RWPE2 (cell line): ENCODE measurements around the gene PET117.
"Not testable (repeated sequence)": the region's sequence is repeated elsewhere in the genome, so short reads cannot be mapped to it uniquely, and the experiment has no call there.

Source experiments
- ATAC-seq: fragments of 200-7000 bp; cut with Tn5 transposase; 3 replicates; pipeline ENCODE4 v1.9.1; 2021; ENCODE audit warnings: low read depth
- DNase-seq: peaks from one replicate; pipeline ENCODE4 v3.0.0-alpha.2; 2020; ENCODE audit warnings: low spot score
- H3K27ac ChIP-seq: fragments of 450-650 bp; 2 replicates; pipeline ENCODE4 v1.5.1; 2017; ENCODE audit warnings: mild to moderate bottlenecking; ENCODE audit not compliant: poor library complexity, severe bottlenecking
- H3K27me3 ChIP-seq: fragments of 250-450 bp; sonication (Bioruptor Pico); 2 replicates; pipeline ENCODE4 v1.5.1; 2021; ENCODE audit warnings: mild to moderate bottlenecking, moderate library complexity; ENCODE audit not compliant: insufficient read depth, poor library complexity, severe bottlenecking
- H3K36me3 ChIP-seq: fragments of 250-450 bp; sonication (Bioruptor Pico); 2 replicates; pipeline ENCODE4 v1.5.1; 2020; ENCODE audit warnings: low read depth, mild to moderate bottlenecking, moderate library complexity
- H3K4me1 ChIP-seq: fragments of 250-450 bp; sonication (Bioruptor Pico); 2 replicates; pipeline ENCODE4 v1.5.1; 2021; ENCODE audit warnings: mild to moderate bottlenecking, moderate library complexity; ENCODE audit not compliant: insufficient read depth, poor library complexity, severe bottlenecking
- H3K4me3 ChIP-seq: fragments of 250-450 bp; sonication (Bioruptor Pico); 2 replicates; pipeline ENCODE4 v1.5.1; 2021; ENCODE audit warnings: mild to moderate bottlenecking, moderate library complexity; ENCODE audit not compliant: severe bottlenecking
- H3K9me3 ChIP-seq: fragments of 250-450 bp; sonication (Bioruptor Pico); 2 replicates; pipeline ENCODE4 v1.5.1; 2021; ENCODE audit warnings: mild to moderate bottlenecking, moderate library complexity; ENCODE audit not compliant: severe bottlenecking
- CTCF ChIP-seq: fragments of 450-650 bp; IDR thresholded peaks from one replicate; pipeline ENCODE4 v1.5.1; 2017; ENCODE audit warnings: mild to moderate bottlenecking, moderate library complexity; ENCODE audit not compliant: poor library complexity, severe bottlenecking

The PET117 gene

DNA sequence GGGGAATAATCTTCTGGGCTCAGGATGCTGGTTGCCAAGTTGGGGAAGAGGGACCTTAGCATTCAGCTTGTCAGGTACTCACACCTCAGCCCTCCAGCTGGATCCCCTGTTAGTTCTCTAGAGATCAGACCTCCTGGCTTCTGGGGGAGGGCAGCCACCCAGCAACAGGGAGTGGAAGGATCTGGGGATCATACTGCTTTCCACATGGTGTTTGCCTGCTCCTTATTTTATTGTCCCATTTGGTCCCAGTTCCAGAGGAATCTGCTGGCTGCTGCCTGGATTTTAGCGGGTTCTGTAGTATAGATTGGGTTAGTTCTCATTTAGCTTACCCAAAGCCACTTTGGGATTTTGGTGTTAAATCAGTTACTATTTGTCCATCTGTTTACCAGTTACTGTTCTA is 29.3 kb downstream of the PET117 start:
- Histone ChIP-seq H3K4me1 (no peaks in the 10 kb centered on the region), H3K27me3 (no peaks in the 10 kb centered on the region), H3K36me3 (peaks cover 22% of the 10 kb centered on the region), H3K9me3 (no peaks in the 10 kb centered on the region), H3K27ac (no peak overlapping the region), H3K4me3 (no peak overlapping the region)
- no peak for TF ChIP-seq CTCF
- no peak for ATAC-seq
- no peak for DNase-seq

DNA sequence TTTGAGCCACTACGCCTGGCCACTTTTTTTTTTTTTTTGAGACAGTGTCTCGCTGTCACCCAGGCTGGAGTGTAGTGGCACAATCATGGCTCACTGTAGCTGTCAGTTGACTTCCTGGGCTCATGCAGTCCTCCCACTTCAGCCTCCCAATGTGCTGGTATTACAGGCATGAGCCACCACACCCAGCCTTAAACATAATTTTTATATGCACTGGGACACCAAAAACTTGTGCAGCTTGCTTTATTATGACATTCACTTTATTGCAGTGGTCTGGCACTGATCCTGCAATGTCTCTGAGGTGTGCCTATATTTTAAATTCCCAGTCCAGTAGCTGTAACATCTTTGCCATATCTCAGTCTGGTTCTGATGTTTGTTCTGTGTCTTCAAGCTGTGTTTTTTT is 34.7 kb downstream of the PET117 start:
- TF ChIP-seq CTCF = no peak
- ATAC-seq = no peak
- H3K4me1 ChIP-seq = no peaks in the 10 kb centered on the region
- no peaks in the 10 kb centered on the region for H3K9me3 ChIP-seq
- no peak overlapping the region for H3K4me3 ChIP-seq
- no peak for DNase-seq
- no peaks in the 10 kb centered on the region for H3K27me3 ChIP-seq
- no peak overlapping the region for H3K27ac ChIP-seq
- H3K36me3 ChIP-seq = peaks cover 25% of the 10 kb centered on the region

- no peak for ATAC-seq
- TF ChIP-seq CTCF = no peak
- Histone ChIP-seq H3K4me3 (no peak overlapping the region), H3K27ac (no peak overlapping the region), H3K9me3 (peaks cover 4% of the 10 kb centered on the region), H3K27me3 (no peaks in the 10 kb centered on the region), H3K36me3 (peaks cover 32% of the 10 kb centered on the region), H3K4me1 (no peaks in the 10 kb centered on the region)
- no peak for DNase-seq
Measured at GRCh38 chr20:18174906-18175683, 37.4 kb downstream of the PET117 start.

DNA sequence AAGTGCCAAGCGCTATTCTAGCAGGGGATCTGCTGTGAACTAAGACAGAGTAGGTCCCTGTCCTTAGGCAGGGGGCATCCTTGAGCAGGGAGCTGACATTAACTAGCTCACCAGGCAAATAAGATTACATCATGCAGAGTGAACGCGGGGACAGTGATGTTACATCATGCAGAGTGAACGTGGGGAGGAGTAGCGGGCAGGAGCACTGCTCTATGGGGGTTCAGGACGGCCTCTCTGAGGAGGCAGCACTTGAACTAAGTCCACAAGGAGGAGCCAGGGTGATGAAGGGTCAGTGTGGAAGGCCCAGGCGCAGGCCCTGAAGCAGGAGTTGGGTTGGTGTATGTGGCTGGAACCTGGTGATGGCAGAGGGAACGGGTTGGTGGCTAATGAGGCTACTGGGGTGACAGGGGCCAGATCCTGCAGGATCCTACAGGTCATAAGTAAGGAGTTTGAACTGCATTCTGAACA is 38.7 kb downstream of the PET117 start:
- no peak overlapping the region for H3K27ac ChIP-seq

GRCh38 chr20:18180366-18180765 is 42.7 kb downstream of the PET117 start:
- H3K36me3 ChIP-seq = peaks cover 44% of the 10 kb centered on the region
- H3K27ac ChIP-seq, DNase-seq, H3K27me3 ChIP-seq, H3K4me3 ChIP-seq, H3K9me3 ChIP-seq, ATAC-seq, H3K4me1 ChIP-seq: not testable (repeated sequence)

More for the DNA sequence above, 38.7 kb downstream of the PET117 start:
- H3K27me3 ChIP-seq = no peaks in the 10 kb centered on the region
- TF ChIP-seq CTCF = no peak
- no peaks in the 10 kb centered on the region for H3K4me1 ChIP-seq
- H3K4me3 ChIP-seq = no peak overlapping the region
- ATAC-seq = no peak
- H3K9me3 ChIP-seq = peaks cover 9% of the 10 kb centered on the region
- H3K36me3 ChIP-seq = peaks cover 41% of the 10 kb centered on the region
- no peak for DNase-seq
